Neutrophil (primary cell): ENCODE measurements around the gene NAALADL2.

Experiments
- H3K27ac ChIP-seq: fragments of 200-600 bp; sonication (generic); 2 replicates; pipeline ENCODE4 v1.5.1; 2016; ENCODE audit warnings: mild to moderate bottlenecking, moderate library complexity
- H3K27me3 ChIP-seq: fragments of 200-600 bp; sonication (generic); 2 replicates; pipeline ENCODE4 v1.6.0; 2016; ENCODE audit warnings: mild to moderate bottlenecking
- H3K36me3 ChIP-seq: fragments of 200-600 bp; sonication (generic); 2 replicates; pipeline ENCODE4 v1.5.1; 2017
- H3K4me1 ChIP-seq, 2 experiments: fragments of 200-600 bp in 1 of 2; sonication (generic) in 1 of 2; 1 replicate in 1 of 2; 2 replicates in 1 of 2; pipeline versions ENCODE4 v1.5.1 to v1.6.1; 2013 to 2016; ENCODE audit warnings: low read depth in 1 of 2, low read length in 1 of 2, mild to moderate bottlenecking in 1 of 2, moderate library complexity in 1 of 2; ENCODE audit not compliant: control insufficient read depth in 1 of 2, insufficient read depth in 1 of 2
- H3K4me3 ChIP-seq, 2 experiments: fragments of 200-600 bp in 1 of 2; sonication (generic) in 1 of 2; 1 replicate in 1 of 2; 2 replicates in 1 of 2; pipeline ENCODE4 v1.5.1; 2013 to 2016; ENCODE audit warnings: low read depth in 1 of 2, low read length in 1 of 2, mild to moderate bottlenecking in 1 of 2, moderate library complexity in 1 of 2
- H3K9me3 ChIP-seq: fragments of 200-600 bp; sonication (generic); 2 replicates; pipeline ENCODE4 v1.5.1; 2016
- CTCF ChIP-seq: fragments of 200-600 bp; sonication (generic); IDR thresholded peaks from 2 replicates; pipeline ENCODE4 v1.5.1; 2016; ENCODE audit warnings: antibody characterized with exemption

Gene NAALADL2

GRCh38 chr3:175029828-175030227 is 170.7 kb downstream of the NAALADL2 start:
- H3K4me3 ChIP-seq = no peak overlapping the region
- no peaks in the 10 kb centered on the region for H3K4me1 ChIP-seq
- H3K27ac ChIP-seq = no peak overlapping the region
- H3K27me3 ChIP-seq = no peaks in the 10 kb centered on the region
- no peaks in the 10 kb centered on the region for H3K9me3 ChIP-seq
- H3K36me3 ChIP-seq = no peaks in the 10 kb centered on the region
- no peak for TF ChIP-seq CTCF

GRCh38 chr3:175039875-175040274 is 180.7 kb downstream of the NAALADL2 start:
- no peak overlapping the region for H3K4me3 ChIP-seq
- H3K36me3 ChIP-seq = no peaks in the 10 kb centered on the region
- H3K9me3 ChIP-seq = no peaks in the 10 kb centered on the region
- H3K4me1 ChIP-seq = no peaks in the 10 kb centered on the region
- H3K27ac ChIP-seq = no peak overlapping the region
- TF ChIP-seq CTCF = no peak
- H3K27me3 ChIP-seq = no peaks in the 10 kb centered on the region

- no peak for TF ChIP-seq CTCF
- Histone ChIP-seq H3K27ac (no peak overlapping the region), H3K27me3 (no peaks in the 10 kb centered on the region), H3K36me3 (no peaks in the 10 kb centered on the region), H3K9me3 (no peaks in the 10 kb centered on the region), H3K4me3 (no peak overlapping the region), H3K4me1 (no peaks in the 10 kb centered on the region)
Measured at GRCh38 chr3:175041369-175041768, 182.2 kb downstream of the NAALADL2 start.

GRCh38 chr3:175046601-175047000 is 187.5 kb downstream of the NAALADL2 start:
- no peak for TF ChIP-seq CTCF
- Histone ChIP-seq H3K27me3 (no peaks in the 10 kb centered on the region), H3K4me3 (no peak overlapping the region), H3K36me3 (no peaks in the 10 kb centered on the region), H3K4me1 (no peaks in the 10 kb centered on the region), H3K27ac (no peak overlapping the region), H3K9me3 (no peaks in the 10 kb centered on the region)

- Histone ChIP-seq H3K9me3 (no peaks in the 10 kb centered on the region), H3K27me3 (no peaks in the 10 kb centered on the region), H3K4me3 (no peak overlapping the region), H3K27ac (no peak overlapping the region), H3K4me1 (no peaks in the 10 kb centered on the region), H3K36me3 (no peaks in the 10 kb centered on the region)
- no peak for TF ChIP-seq CTCF
Measured at GRCh38 chr3:175047786-175048185, 188.7 kb downstream of the NAALADL2 start.

- Histone ChIP-seq H3K9me3 (no peaks in the 10 kb centered on the region), H3K4me3 (no peak overlapping the region), H3K27me3 (no peaks in the 10 kb centered on the region), H3K27ac (no peak overlapping the region), H3K4me1 (no peaks in the 10 kb centered on the region), H3K36me3 (no peaks in the 10 kb centered on the region)
- no peak for TF ChIP-seq CTCF
Measured at GRCh38 chr3:175057401-175057800, 198.3 kb downstream of the NAALADL2 start.
